GM19240 (cell line): ENCODE data around the gene CDX1.
A peak's percentile ranks its signal among the peaks of the same experiment; 100 is the strongest.

Experiments used
- DNase-seq: peaks from one replicate; pipeline ENCODE4 v3.0.0; 2011; ENCODE audit warnings: low spot score; ENCODE audit not compliant: insufficient read length

Gene CDX1

DNA sequence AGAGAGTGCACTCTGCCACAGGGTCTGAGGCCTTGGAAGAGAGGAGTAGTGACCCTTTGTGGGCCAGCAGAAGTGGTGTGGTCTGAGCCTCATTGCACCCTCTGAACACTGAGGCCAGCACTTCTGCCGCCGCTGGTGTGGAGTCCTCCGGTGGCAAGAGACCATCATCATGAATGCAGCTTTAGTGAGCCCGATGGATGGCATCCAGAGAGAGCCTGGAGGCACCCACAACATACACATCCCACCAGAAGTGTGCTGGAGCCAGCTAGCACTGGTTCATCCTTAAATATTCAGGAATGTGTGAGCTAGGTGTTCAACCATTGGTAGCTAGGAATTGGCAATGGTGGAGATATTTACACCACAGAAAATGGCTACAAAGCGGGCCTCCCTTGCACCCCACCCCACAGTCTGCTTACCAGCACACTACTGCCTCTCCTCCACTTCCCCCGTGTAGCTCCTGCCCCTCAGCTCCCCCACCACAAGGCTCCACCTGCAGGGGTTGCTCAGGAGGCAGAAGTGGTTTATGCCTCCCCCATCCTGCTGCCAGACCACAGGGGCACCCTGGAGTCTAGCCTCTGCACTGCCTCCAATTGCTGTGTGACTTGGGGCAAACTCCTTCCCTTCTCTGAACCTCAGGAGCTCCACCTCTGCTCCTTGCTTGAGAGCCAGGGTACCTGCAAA is 39.7 kb downstream of the CDX1 start:
- DNase-seq, result no peak

DNA sequence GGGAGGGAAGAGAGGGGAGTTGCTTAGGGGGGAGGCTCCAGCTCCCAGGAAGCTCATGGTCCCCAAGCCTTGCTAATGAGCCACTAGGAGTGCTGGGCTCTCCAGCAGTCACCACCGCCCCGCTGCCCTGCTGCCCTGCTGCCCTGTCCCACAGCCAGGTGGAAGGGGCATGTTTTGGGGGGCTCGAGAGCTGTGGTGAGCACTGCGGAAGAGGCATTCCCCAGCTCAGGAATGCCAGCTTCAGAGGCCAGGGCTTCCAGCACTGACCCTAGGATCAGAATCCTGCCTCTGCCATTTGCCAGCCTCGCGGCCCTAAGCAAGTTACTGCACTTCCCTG is 40.2 kb downstream of the CDX1 start:
- no peak for DNase-seq

DNA sequence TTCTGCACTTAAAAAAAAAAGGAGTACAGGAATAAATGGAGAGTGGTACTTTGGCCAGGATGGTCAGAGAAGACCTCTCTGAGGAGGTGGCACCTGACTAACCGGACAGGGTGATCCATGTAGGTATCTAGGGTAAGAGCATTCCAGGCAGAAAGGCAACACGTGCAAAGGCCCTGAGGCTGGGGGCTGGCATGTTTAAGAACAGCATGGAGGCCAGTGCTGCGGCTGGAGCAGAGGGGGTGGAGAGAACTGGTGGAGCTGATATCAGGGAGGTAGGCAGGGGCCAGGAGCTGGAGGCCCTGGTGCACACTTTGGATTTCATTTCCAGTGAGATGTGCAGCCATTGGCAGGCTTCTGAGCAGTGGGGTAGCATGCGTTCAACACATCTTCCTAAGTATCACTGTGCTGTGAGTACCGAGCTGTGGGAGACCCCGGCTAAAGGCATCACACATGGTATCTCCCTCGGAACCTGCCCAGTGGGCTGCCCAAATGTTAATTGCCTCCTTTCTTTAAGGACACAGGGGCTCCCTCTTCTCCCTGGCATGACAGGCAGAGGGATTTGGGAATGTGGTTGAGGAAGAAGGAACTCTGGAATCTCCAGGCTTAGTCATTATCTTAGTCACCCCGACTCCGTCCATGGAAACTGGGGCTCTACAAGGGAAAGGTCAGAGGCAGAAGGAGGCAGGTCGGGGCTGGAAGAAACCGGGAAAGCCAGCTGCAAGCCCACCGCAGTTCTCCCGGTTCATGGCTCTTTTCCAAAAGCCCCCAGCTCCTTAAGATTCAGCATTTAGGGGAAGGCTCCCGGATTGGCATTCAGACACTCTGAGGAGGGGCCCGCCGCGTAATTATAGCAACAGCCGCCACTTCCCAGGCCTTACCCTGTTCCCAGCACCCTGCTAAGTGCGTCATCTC is 41.9 kb downstream of the CDX1 start:
- no peak for DNase-seq

DNA sequence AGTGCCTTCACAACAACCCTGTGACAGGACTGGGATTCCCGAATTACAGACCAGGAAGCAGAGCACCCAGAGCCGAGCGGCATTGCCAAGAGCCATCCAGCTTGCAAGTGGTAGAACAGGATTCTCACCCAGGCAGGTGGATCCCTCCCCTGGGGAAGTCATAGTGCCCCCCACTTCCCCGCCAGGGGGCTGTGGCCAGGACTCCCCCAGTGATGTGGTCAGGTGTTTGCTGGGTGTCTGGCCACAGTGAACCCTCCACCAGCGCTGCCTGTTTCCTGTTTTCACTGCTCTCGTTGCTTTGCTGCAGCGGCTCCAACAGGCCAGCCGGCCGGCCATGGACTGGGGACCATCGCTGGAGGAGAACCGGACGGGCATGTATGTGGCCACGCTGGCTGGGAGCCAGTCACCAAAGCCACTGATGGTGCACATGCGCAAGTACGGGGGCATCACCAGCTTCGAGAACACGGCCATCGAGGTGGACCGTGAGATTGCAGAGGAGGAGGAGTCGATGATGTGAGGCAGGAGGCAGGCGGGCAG is 42.6 kb downstream of the CDX1 start:
- no peak for DNase-seq

DNA sequence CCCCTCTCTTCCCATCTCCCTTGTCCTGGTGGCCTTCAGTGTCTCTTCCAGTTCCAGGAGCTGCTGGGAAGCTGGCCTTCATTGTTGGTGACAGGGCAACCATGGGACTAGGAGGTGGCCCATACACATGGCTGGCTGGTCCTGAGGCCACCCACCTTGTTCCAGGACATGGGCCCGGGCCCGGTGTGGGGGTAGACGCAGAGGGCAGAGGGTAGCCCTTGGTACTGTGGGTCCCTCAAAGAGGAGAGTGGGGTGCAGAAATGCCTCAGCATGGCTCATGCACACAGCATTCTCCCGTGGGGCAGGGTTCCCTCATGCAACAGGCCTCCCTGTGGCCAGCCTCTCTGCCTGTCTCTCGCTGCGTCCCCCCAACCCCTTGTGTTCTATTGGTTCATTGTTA is 44.1 kb downstream of the CDX1 start:
- DNase-seq, result no peak

DNA sequence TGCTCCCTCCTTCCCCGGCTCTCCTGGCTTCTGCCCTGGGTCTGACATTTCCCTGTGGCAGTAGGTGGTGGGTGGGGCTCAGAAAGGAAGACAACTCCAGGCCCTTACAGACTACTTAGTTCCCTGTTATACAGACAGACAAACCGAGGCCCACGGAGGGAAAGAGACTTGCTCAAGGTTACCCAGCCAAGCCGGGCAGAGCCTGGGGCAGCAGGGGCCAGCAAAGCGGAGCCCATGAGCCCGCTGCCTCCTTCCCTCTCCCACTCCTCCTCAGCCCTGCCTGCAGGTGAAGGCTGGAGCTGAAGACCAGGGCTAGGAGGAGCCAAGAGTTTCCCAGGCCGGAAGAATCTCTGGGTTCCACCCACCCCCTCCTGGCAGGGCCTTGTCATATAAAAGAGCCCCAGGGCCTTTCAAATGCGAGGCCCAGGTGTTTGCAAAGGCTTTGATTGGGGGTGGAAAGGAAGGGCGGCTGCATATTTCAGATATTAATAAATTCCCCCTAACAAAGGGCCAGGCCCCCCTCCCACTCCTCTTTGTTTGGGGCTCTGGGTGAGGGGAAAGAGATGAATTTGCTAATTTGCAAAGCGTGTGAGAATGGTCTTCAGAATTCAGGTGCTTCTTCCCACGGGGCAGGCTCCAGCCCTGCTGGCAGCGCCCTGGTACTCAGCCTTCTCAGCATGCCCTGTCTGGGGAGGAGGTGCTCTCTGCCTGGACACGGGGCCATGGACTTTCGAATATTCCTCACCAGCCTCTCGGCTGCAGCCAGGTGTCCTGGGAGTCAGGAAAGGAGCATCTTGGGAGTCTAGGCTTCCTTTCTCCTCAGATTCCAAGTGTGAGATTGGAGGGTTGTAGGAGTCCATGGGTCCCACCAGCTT is 44.8 kb downstream of the CDX1 start:
- DNase-seq, result no peak

DNA sequence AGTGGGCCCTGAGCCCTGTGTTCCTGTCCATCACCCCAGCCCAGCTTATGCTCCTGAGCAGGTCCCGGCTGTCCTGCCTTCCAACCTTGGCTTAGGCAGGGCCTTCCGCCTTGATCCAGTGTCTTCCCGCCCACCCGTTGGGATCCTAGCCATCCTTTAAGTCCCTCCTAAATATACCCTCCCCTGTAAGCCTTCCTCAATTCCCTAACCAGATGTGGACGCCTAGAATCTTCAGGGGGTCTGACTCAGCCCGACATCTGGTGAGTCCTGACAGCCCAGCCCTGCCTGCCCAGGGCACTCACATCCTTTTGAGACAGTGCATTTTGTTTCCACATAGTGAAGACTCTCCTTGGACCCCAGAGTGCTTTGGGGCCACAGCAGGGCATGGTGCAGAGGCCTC is 47.0 kb downstream of the CDX1 start:
- no peak for DNase-seq

DNA sequence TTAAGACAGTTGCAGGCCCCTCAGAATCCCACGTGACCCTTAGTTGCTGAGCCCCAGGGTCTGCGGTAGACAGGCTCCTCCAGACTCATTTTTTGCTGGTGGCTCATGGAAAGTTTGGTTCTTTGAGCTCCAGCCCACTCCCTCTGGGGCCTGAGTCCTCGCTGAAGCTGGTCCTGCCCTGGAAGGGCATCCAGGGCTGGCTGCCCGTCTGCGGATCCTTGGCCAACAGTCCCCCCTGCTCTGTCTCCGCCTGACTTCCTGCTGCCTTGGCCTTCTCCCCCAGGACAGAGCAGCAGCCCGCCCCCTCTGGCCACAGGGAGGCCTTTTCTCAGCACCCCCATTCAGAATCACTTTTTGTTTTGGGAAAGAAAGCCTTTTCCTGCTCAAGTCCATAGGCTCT is 47.7 kb downstream of the CDX1 start:
- no peak for DNase-seq

DNA sequence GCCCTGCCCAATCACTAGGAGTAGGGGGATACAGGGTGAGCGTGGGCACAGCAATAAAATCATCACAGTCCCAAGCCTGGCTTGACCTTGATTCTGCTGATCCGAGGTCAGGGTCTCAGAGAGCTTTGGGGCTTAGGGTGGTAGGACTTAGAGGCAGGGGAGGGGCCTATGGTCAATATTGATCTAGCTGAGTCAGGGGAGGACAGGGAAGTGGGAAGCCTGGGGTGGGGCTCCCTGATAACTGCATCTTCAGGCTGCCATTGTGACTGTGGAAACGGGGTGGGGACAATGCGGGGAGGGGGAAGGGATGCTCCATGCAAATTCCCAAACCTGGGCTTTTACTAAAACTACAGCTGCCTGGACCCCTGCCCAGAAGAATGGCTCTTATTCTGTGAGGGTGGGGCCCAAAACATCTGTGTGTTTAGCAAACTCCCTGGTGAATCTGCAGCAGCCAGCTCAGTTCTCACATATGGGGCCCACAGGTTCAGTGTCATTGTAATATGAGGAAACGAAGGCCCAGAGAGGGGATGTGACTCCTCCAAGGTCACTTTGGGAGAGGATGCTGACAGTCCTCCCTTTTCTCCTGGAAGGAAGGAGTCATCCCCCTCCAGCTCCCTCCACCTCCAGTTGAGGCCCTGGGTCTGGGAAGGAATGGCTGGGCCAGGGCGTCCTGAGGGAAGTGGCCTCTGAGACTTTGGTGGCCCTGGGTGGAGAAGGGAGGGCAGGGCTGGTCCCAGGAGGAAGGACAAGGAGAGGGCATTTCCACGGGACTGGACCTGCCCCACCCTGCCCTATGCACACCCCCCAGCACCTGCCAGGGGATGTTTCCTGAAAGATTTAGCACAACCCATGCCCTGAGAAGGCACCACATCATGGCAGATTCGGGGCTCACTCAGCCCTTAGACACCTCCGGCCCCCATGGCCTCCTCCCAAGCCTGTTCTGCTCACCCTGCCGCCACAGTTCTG is 49.7 kb downstream of the CDX1 start:
- DNase-seq, result no peak

DNA sequence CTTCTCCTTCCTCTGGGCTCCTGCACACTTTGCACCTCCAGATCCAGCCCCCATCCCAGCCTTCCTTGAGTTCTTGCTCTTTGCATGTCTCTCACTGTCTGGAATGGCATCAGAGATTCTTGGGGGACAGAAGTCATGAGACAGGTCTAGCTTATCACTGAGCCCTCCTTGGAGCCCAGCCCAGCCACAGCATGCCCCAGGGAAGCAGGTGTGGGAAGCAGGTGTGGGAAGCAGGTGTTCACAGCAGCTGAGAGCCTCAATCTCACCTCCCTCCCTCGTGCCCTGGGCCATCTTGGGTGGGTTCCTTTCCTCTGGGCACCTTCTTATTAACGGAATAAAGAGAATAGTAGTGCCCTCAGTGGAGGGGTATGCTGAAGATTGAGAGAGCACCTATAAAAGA is 50.5 kb downstream of the CDX1 start:
- no peak for DNase-seq

DNA sequence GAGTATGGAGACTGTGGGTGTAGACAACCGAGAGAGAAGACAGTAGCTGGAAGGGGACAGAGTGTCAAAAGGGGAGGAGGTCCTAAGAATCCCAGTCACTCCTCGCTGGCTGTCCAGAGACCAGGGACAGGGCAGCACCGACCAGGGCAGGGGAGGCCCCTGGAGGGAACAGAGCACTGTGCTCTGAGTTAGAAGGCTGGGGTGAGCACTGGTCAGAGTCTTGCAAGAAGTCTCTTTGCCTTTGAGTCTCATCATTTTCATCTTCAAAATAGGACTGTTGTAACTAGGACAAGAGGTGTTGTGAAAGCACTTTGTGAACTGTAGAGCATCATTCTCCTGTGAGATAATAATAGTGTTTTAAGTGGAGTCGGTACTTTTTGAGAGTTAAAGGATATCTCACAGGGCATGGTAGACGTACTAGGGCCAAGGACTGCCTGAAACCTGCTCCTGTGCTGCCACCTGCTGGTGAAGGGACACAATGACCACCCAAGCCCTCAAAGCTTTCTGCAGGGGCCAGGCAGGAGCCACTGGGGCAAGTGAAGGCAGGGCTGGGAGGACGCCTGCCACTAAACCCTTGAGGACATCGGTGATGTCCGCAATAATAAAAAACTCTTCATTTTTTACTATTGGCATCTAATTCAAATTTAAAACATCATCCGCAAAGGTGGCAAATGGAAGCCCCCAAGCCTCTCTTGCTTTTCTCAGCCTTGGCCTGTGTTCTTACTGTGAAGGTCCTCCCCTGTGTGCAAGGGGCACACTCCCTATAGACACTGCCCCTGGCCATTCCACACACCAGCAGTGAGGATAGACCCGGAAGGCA is 51.5 kb downstream of the CDX1 start:
- DNase-seq, result peak; percentile 89

DNA sequence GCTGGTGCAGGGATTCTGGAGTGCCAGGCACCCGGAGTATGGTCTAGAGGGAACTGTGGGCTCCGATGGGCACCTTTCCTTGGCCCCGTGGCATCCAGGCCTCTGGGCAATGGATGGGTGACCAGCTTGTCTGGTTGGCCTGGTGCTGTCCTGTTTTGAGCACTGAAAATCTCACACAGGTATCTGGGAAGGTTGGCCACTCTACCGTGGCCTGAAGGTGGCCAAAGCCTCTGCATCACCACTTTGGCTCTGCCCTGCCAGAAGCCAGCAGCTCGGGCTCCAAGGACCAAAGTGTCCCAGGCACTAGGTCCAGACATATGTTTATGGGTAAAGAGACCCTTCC is 52.1 kb downstream of the CDX1 start:
- DNase-seq, result no peak

DNA sequence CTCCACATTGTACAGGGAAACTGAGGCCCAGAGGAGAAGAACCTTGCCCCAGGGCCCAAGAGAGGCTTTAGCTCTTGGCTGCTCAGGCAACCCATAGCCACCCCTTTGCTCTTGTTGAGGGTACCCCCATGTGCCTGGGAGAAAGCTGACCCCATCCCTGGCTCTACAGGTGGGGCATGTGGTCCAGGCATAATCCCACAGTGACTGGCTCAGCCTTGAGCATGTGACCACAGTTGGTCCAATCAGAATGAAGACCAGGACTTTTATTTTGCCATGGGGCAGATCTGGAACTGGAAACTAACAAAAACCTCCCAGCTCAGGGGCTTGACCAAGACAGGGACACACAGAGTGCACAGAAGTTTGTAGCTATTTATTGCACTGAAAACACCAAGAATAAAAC is 52.6 kb downstream of the CDX1 start:
- no peak for DNase-seq

DNA sequence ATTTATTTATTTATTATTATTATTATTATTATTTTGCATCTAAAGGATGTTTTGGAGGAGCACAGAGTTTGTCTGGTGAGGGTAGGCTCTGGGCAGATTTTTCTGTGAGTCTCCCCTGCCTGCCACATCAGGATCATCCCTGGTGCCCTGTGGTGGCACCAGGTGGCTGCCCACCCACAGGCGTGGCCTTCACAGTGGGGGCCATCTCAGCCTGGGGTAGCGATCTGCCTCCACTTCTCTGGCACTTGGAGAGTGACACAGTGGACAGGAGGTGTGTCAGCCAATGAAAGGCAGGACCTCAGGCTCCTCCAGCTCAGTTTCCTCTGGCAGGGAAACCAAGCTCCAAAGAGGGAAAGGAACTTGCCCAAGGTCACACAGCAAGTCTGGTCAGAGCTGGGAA is 53.3 kb downstream of the CDX1 start:
- no peak for DNase-seq

DNA sequence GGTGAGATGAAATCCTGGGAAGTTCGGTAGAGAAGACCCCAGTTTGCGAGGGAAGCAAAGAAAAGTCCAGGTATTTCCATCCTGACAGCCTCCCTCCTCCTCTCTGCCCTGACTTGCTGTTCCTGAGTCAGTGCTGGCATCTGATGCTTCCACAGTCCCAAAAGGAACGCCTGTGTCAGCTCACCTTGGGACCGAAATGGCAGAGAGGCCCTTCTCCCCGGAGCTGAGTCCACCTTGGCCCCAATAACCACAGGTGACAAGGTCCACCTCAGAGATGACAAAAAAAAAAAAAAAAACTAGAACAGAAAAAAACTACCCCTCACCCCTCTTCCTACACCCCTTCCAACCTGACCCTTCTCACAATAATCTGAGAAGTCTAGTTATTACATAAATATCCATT is 54.9 kb downstream of the CDX1 start:
- no peak for DNase-seq

DNA sequence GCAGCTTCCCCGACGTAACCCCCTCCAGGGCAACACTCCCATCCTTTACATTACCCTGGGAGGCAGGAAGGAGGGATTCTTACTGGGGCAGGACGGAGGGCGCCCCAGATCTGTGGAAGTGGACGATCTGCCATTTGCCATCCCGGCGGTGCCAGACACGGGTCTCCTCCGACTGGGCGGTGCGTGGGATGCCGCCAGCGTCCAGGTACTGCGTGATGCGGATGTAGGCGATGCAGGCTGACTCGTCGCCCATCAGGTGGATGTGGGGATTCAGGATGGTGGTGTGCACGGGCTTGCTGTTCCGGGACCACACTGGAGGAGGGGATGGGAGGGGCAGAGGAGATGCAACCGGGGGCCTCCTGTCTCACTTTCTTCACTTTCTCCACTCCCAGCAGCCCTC is 56.3 kb downstream of the CDX1 start:
- DNase-seq, result no peak

DNA sequence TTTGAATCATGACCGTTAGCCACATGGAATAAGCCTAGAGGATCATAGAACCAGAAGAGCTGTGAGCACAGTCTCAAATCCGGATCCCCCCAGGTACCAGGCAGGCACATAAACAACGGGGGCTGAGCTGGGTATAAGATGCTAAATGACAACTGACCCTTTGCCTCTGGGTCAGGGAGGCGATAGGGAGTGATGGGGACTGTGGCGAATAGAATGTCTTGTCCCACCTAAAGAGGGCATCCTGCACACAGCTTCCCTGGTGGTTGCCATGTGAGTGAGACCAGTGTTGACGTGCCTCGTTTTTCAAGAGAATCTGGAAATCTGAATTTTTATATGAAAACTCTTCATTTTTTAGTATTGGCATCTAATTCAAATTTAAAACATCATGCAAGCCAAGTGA is 56.9 kb downstream of the CDX1 start:
- DNase-seq, result no peak

DNA sequence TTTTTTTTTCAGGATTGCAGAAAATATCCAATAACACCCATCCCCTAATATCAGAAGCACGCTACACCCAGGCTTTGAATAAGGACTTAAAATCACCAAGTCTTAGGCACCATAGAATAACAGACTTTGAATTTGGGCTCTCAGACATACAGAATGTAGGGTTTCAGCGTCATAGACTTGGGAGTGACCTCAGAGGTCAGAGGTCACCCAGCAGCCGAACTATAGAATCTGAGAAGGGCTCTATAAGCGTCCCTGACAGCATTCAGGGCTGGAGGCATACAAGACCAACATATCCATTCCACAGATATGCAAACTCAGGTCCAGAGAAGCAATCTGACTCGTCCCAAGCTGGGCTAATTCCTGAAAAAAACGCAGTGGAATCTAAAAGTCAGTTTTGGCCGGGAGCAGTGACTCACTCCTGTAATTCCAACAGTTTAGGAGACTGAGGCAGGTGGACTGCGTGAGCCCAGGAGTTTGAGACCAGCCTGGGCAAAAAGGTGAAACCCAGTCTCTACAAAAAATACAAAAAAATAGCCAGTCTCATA is 58.0 kb downstream of the CDX1 start:
- DNase-seq, result no peak

DNA sequence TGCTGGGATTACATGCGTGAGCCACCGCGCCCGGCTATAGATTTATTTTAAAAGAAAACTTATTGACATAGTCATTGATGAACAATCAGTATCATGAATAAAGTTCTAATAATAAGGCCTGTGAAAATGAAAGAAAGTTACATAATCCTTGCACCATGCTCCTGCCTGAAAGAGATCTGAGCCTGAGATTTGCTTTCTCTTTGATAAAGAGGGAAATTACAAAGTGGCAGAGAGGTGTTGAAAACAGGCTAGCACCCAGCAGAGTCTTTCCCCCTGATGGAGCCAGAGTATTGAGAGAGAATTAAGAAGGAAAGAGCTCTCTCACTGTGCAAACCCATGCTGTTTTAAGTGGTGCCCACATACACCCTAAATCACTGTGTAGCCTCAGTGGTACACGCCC is 60.5 kb downstream of the CDX1 start:
- DNase-seq, result no peak
